ENCODE data around the gene CAMK2D. TPM values are rescaled to one million over a fixed set of nuclear protein-coding genes. Genes with fewer than 3 reads are reported as not detected.

The CAMK2D gene
- total RNA-seq, 1 donor: 207 TPM

DNA sequence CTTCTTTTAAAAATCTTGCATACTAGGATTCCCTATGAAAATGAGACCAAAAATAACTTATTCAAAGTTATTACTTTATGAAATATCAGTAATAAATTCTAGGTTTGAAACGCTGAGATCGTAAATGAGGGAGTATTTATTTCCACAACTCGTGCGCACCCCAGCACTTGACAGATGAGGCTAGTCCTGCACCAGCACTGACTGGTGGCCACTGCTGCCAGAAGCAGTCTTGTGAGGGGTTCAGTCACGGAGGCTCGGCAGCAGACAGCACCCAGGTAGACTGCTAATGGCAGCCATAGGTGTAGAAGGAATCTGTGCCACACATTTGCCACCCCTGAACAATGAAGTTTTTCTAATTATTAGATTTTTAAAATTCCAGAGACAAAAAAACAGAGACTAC is 248.7 kb downstream of the CAMK2D start:
- Histone ChIP-seq H3K27ac (ENCODE audit: low read depth, low read length) (no peak overlapping the region), H3K9me3 (ENCODE audit: low read depth, low read length) (no peaks in the 10 kb centered on the region), H4K20me1 (ENCODE audit: insufficient read depth, low read length) (no peaks in the 10 kb centered on the region), H3K79me2 (ENCODE audit: insufficient read depth, low read length) (no peaks in the 10 kb centered on the region), H2AFZ (ENCODE audit: low read length) (no peak overlapping the region), H3K4me2 (ENCODE audit: insufficient read depth, low read length) (no peak overlapping the region), H3K4me1 (ENCODE audit: insufficient read depth, low read length) (no peaks in the 10 kb centered on the region), H3K27me3 (ENCODE audit: insufficient read depth, low read length) (no peaks in the 10 kb centered on the region), H3K4me3 (ENCODE audit: insufficient read depth, low read length) (no peak overlapping the region), H3K36me3 (ENCODE audit: insufficient read depth, low read length) (peaks cover 71% of the 10 kb centered on the region)
- TF ChIP-seq, protein P1, sequence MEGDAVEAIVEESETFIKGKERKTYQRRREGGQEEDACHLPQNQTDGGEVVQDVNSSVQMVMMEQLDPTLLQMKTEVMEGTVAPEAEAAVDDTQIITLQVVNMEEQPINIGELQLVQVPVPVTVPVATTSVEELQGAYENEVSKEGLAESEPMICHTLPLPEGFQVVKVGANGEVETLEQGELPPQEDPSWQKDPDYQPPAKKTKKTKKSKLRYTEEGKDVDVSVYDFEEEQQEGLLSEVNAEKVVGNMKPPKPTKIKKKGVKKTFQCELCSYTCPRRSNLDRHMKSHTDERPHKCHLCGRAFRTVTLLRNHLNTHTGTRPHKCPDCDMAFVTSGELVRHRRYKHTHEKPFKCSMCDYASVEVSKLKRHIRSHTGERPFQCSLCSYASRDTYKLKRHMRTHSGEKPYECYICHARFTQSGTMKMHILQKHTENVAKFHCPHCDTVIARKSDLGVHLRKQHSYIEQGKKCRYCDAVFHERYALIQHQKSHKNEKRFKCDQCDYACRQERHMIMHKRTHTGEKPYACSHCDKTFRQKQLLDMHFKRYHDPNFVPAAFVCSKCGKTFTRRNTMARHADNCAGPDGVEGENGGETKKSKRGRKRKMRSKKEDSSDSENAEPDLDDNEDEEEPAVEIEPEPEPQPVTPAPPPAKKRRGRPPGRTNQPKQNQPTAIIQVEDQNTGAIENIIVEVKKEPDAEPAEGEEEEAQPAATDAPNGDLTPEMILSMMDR (IDR thresholded peaks at IDR 0.05; ENCODE audit: extremely low read depth, low read depth, low read length): no peak
- DNase-seq (ENCODE audit: insufficient read length, low spot score, missing footprints): no peak

DNA sequence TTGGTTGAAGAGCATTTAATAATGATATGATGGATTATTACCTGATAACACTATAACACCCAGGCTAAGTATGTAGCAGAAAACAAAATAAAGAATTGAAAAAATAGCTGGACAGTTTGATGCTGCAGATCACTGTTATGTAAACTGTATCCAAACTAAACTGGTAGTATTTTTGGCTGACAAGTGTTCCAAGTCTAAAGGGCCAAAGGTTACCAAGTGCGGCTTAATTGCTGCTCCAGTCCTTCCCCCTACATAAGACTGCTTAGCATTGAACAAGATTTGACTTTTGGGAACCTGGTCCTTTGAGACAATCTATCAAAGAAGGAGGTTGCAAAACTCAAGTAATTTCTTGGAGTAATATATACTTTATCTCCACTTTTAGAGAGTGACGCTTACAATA is 249.6 kb downstream of the CAMK2D start:
- H3K27ac ChIP-seq (ENCODE audit: low read depth, low read length): no peak overlapping the region
- TF ChIP-seq, protein P1 (IDR thresholded peaks at IDR 0.05; ENCODE audit: extremely low read depth, low read depth, low read length): no peak

DNA sequence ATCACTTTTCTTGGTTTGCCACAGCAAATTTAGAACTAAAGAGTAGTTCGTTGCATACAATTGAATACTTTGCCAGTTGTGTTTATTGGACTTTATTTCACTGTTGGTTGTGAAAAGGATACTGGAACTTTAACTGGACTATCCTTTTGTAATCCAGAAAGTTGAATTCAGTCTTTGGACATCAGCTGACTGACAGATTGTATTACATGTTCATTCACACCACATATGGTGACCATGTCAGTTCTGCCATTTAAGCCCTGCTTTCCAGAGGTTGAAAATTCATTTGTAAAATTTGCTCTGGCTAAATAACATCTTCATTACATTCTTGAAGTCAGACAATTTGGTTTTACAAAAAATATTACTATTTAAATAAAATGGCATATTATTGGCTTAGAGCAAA is 251.7 kb downstream of the CAMK2D start:
- Histone ChIP-seq H3K4me1 (ENCODE audit: insufficient read depth, low read length) (no peaks in the 10 kb centered on the region), H3K4me2 (ENCODE audit: insufficient read depth, low read length) (no peak overlapping the region), H3K36me3 (ENCODE audit: insufficient read depth, low read length) (peaks cover 62% of the 10 kb centered on the region), H3K79me2 (ENCODE audit: insufficient read depth, low read length) (peaks cover 2% of the 10 kb centered on the region), H2AFZ (ENCODE audit: low read length) (no peak overlapping the region), H3K4me3 (ENCODE audit: insufficient read depth, low read length) (no peak overlapping the region), H3K27ac (ENCODE audit: low read depth, low read length) (no peak overlapping the region), H3K27me3 (ENCODE audit: insufficient read depth, low read length) (no peaks in the 10 kb centered on the region), H4K20me1 (ENCODE audit: insufficient read depth, low read length) (no peaks in the 10 kb centered on the region), H3K9me3 (ENCODE audit: low read depth, low read length) (no peaks in the 10 kb centered on the region)
- TF ChIP-seq, protein P1 (IDR thresholded peaks at IDR 0.05; ENCODE audit: extremely low read depth, low read depth, low read length): no peak
- no peak for DNase-seq (ENCODE audit: insufficient read length, low spot score, missing footprints)

More for the DNA sequence above, 249.6 kb downstream of the CAMK2D start:
- H3K79me2 ChIP-seq (ENCODE audit: insufficient read depth, low read length): no peaks in the 10 kb centered on the region
- H3K9me3 ChIP-seq (ENCODE audit: low read depth, low read length): no peaks in the 10 kb centered on the region
- no peak overlapping the region for H3K4me3 ChIP-seq (ENCODE audit: insufficient read depth, low read length)
- H2AFZ ChIP-seq (ENCODE audit: low read length): no peak overlapping the region
- no peak overlapping the region for H3K4me2 ChIP-seq (ENCODE audit: insufficient read depth, low read length)
- no peaks in the 10 kb centered on the region for H3K27me3 ChIP-seq (ENCODE audit: insufficient read depth, low read length)
- H3K36me3 ChIP-seq (ENCODE audit: insufficient read depth, low read length): peaks cover 65% of the 10 kb centered on the region
- H4K20me1 ChIP-seq (ENCODE audit: insufficient read depth, low read length): no peaks in the 10 kb centered on the region
- H3K4me1 ChIP-seq (ENCODE audit: insufficient read depth, low read length): no peaks in the 10 kb centered on the region
- no peak for DNase-seq (ENCODE audit: insufficient read length, low spot score, missing footprints)

DNA sequence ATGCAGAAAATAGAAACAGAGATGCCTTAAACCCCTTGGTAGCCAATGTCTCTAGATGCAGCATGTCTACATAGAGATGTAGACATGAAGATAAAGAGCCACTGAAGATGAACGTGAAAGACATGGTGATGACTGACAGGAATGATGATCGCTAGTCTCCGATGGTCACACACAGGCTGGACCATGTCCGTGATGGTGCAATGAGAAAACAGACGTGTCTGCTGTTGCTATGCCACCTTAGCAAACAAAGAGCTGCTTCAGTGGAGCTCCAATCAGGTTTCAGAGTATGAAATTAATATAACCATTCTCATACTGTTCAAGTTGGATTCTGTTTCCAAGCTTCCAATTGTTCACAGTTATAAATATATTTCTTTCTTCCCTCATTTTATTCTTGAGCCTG is 256.5 kb downstream of the CAMK2D start:
- Histone ChIP-seq H3K27ac (ENCODE audit: low read depth, low read length) (no peak overlapping the region), H3K4me3 (ENCODE audit: insufficient read depth, low read length) (no peak overlapping the region), H4K20me1 (ENCODE audit: insufficient read depth, low read length) (no peaks in the 10 kb centered on the region), H3K9me3 (ENCODE audit: low read depth, low read length) (no peaks in the 10 kb centered on the region), H2AFZ (ENCODE audit: low read length) (no peak overlapping the region), H3K36me3 (ENCODE audit: insufficient read depth, low read length) (peaks cover 38% of the 10 kb centered on the region), H3K4me2 (ENCODE audit: insufficient read depth, low read length) (no peak overlapping the region), H3K27me3 (ENCODE audit: insufficient read depth, low read length) (no peaks in the 10 kb centered on the region), H3K4me1 (ENCODE audit: insufficient read depth, low read length) (no peaks in the 10 kb centered on the region), H3K79me2 (ENCODE audit: insufficient read depth, low read length) (peaks cover 2% of the 10 kb centered on the region)
- TF ChIP-seq, protein P1 (IDR thresholded peaks at IDR 0.05; ENCODE audit: extremely low read depth, low read depth, low read length): no peak
- no peak for DNase-seq (ENCODE audit: insufficient read length, low spot score, missing footprints)

Data from osteoblast (primary cell).